Glomerular visceral epithelial cell (primary cell): ENCODE results near the gene TBCK.

ENCODE experiments used
- DNase-seq: peaks from one replicate; pipeline ENCODE4 v3.0.0-alpha.2; 2016; ENCODE audit errors: extremely low spot score

TBCK gene

DNA sequence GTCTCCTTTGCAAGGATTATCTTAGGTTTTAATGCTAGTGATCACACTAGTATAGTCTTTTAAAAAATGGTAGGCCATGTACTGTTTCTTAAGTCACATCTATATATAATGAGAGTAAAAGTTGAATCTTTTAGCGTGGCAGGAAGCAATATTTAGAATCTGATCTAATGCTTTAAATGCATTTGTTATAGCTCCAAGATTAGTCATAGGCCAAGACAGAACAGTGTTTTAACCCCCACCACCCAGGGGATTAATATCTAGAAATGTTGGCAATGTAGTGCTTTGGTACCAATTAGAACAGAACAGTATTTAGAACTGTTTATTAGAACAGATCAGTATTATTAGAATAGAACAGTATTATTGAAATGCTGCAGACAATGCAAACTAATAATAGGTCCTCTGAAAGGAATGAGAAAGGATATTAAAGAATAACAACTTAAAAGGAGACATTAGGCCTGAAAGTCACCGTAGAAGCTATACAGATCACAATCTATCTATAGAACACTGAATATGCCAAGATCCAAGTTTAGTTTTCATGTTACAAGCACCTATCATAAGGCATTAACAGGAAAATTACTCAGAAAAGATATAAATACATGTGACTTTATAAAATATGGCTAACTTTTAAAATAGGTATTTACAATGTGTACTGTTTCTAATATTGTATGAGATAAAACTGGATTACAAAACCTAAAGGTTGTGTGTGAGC is 274.6 kb downstream of the TBCK start:
- DNase-seq: no peak

DNA sequence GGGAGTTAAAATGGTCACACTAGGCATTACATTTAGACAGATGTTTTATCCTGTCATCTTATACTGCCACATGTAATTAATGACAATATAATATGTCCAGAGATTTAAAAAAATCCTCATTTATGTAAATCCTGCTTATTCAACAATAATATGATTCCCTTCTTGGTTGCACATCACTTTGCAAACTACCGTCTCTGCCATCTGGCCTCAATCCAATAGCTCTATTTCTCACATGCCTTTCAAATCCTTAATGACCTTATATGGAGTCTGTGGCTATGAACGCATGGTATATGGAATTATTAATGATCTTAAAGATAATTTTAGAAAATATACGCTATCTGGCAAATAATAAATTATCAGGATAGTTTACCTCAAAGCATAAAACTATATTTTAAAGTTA is 276.2 kb downstream of the TBCK start:
- DNase-seq: no peak

DNA sequence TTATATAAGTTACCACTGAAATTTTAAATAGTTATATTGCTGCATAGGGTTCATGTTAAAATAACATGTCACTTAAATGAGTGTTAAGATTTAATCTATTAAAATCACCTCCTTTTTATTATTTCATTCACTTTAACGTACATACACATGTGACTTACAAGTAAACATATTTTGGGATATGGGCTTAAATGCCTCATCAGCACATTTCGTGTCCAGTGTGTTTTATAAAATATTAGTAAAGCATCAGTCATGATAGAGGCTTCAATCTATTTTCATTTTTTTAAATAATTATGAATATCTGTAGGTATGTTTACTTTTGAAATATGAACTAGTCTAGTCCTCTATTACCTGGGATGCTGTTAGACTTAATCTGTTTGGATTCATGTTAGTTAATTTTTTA is 277.1 kb downstream of the TBCK start:
- no peak for DNase-seq

DNA sequence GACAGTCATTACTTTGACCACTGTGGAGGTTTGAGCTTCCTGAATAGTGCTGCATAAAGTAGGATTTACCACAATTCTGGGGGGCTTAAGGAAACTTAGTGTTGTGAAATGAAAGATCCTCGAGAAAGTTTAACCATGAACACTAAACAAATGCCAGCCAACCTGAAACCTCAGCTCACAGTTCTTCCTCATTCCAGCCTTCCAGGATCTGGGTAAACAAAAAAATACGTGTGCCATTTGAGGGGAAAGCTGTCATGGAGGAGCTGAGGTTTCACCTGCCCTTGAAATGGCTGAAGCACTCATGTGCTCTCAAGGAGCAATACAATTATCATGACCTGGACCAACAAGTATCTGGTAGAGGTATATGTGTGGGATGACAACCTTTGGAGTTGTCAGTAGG is 278.0 kb downstream of the TBCK start:
- no peak for DNase-seq

DNA sequence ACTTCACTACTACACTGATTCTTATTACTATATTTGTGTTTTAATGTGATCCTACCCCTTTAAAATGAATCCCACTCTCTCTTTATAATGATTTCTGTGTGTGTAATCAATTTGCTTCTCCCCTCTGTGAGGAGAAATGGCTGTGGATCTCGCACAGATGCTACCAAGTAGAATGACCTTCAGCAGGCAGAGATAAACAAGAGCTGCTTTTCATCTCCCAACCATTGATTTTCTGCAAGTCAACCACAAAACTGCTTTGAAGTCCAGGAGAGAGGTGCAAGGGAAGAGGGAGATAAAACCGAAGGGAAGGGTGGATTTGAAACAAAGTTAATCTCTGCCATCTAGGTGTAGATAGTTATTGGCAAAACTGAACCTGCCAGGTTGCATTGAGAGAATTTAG is 279.2 kb downstream of the TBCK start:
- no peak for DNase-seq

DNA sequence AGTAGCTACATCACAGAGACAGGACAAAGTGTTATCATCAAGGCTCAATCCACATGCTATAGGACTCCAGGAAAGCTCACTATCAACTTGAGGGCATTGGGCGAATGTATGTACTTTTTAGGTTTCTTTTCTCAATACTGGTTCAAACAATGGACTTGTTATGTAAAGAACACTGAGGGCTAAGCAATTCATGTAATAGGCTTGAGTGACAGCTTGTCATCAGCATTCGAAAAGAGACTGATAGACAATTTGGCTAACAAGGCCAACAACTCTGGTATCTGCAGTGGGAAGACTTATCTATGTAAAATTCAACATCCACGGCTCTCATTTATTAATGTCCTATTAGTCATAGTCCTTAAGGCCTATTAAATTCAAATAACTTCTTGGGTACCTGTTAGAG is 279.7 kb downstream of the TBCK start:
- DNase-seq: no peak

DNA sequence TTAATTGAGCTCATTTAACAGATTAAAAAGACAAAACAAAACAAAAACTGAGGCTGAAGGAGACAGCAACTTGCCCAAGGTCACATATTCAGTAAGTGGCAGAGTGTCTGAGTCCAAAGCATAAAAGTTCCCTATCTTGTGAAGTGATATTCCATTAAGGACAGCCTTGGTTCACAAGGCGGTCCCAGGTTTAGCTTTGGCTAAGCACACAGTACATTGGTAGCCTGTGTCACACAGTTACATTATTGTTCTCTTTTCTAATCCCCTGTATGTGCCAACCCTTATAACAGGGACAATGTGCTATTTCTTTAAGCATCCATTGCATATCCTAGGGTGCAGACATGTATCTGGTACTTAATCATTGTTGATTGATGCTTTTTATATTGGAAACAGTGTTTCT is 280.8 kb downstream of the TBCK start:
- DNase-seq: no peak

DNA sequence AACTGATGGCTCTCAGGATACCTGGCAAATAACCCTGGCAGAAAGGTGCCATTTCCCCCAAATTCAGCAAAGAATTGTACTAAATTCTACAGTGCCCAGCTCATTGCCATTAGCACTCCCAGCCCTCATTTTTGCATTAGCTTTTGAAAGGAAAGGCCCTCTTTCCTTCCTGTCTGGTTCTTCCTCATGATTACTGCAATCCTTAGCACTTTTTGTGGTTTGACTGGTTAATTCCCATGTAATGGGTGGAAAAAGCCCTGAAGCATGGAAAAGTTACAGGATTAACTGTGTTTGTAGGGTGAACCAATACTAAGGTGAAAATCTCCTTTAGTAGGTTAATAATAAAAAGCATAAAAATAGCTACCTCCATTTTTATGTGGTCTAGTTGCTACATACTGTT is 281.3 kb downstream of the TBCK start:
- DNase-seq: peak; percentile 43

DNA sequence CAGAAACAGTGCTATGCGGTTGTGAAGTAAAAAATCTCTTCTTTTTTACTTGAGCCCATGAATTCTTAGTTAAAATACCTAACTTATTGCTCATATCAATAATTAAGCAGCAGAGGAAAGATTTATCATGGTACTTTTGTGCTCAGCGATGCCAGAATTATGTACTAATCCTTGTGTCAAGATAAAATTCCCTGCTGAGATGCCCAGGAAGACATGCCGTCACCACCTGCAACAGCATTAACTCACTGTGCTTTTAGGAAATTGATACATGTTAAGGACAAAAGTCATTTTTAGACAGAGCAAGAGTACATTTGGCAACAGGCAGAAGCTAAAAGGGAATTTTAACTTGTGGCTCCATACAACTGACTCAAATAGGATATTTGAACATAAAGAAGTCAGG is 281.8 kb downstream of the TBCK start:
- DNase-seq: peak; percentile 56

DNA sequence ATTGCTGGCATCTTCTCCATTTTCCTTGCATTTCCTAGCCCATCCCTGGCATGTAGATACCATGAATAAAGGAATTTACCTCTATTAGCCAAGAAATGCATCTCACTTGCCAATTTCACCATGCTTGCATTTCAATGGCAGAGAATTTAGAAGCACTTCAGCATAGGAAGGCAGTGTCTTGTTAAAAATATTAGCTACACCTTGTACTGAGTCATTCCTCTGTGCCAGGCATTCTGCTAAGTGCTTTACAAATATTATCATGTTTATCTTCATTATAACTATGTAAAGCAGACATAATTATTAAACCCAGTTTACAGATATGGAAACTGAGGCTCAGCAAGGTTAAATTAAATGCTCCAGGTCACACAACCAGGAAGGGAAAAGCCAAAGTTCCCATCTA is 282.5 kb downstream of the TBCK start:
- no peak for DNase-seq

DNA sequence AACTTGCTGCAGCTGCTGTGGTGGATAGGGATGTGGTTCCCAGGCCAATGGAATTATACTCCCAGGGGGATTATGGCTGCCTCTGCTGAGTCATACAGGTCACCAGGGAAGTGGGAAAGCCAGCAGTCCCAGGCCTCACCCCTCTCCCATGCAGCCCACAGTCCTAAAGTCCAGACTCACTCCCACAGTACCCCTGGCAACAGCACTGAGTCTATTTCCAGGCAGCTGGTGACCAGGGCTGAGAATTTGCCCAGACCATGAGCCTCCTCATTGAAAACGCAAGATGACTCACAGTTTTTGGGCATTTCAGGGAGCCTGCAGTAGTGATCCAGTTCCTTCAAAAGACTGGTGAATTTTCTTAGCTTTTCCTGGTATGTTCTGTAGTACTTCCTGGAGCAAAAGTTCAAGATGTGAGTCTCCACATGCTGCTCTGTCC is 283.1 kb downstream of the TBCK start:
- DNase-seq: peak; percentile 87

DNA sequence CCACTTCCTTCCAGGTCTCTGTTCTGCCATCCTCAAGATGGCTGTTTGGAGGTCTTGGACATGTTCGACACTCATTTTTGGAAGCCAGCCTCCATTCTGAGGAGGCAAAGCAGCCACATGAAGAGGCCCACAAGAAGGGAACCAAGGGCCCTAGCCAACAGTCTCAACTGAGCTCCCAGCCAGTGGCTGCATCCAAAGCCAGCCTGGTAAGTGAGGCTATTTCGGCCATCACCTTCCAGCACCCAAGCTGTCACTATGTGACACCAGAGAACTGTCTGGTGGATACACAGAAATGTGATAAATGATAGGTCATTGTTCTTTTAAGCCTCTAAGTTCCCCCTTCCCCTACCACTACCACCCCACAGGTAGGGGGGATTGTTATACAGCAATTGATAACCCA is 293.6 kb downstream of the TBCK start:
- no peak for DNase-seq

DNA sequence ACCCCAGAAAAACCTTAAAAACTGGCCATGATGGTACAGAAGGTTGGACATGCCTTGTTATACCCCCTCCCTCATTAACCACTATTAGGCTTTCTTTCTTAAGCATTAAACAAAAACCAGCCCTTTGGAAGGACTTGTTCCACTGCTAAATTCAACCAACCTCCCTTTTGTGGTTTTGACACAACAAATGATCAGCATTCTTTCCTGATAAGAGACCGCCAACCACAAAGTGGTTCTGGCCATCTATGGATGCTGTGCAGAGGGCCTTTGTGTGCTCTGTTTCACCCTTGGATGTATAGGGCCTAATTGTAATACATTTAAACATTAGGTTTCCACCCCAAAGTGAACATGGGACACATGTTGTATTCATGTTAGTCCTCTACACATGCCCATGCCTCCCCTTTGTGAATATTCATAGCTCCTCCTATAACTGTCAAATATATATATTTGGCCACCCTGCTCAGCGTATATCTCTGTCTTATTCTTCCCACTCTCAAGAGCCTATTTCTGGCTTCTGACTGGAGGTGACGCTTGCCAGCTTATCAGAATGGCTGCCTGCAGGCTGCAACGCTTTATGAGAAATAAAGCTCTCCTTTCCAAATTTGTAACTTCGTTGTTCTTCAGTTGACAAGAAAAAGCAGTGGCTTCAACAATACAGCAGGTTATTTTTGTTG is 294.1 kb downstream of the TBCK start:
- DNase-seq: no peak

DNA sequence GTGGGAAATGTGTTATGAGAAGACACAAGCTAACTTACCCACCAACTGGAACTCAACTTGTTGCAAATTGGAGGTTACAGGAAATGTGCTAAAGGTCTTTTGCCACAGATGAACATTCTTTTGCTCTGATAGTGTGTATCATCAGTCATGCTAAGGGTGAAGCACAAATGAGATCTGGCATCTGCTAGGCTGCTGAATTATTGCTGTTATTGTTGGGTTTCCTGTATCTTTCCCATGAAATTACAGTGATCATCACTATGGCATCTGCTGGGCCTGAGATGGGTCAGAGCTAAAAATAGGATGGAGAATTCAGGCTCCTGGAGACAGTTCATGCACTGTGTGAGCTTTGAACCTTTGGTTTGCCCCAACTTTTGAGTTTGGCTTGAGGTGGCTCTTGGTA is 296.2 kb downstream of the TBCK start:
- DNase-seq: peak; percentile 24

DNA sequence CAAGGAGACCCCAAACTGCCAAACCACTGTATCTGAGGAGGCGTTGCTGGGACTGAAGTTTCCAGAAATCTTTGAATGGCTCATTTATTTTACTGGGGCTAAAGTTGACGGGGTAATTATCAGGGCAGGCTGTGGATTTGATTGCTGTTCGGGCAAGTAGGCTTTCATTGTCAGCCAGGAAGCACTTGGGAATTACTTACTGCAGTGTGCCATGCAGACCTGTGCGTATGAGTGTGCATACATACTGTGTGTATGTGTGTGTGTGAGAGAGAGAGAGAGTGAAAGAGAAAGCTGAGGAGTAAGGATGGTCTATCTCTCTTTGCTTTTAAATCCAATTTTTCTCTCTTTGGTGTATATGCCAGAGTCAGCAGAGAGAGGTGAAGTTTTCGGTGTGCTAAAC is 298.0 kb downstream of the TBCK start:
- no peak for DNase-seq

DNA sequence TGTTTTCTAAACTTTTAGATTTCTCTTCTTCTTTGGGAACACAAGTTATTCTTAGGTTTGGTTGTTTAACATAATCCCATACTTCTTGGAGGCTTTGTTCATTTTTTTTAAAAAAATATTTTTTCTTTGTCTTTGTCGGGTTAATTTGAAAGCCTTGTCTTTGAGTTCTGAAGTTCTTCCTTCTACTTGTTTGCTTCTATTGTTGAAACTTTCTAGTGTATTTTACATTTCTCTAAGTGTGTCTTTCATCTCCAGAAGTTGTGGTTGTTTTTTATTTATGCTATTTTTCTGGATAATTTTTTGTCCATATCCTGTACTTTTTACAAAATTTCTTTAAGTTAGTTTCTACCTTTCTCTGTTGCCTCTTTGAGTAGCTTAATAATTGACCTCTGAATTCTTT is 304.6 kb downstream of the TBCK start:
- no peak for DNase-seq

DNA sequence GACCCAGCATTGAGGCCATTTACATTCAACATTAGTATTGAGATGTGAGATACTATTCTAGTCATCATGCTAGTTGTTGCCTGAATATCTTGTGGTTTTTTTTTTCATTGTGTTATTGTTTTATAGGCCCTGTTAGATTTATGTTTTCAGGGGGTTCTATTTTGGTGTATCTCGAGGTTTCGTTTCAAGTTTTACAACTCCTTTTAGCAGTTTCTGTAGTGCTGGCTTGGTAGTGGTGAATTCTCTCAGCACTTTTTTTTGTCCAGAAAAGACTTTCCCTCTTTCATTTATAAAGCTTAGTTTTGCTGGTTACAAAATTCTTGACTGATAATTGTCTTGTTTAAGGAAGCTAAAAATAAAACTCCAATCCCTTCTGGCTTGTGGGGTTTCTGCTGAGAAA is 305.2 kb downstream of the TBCK start:
- no peak for DNase-seq

DNA sequence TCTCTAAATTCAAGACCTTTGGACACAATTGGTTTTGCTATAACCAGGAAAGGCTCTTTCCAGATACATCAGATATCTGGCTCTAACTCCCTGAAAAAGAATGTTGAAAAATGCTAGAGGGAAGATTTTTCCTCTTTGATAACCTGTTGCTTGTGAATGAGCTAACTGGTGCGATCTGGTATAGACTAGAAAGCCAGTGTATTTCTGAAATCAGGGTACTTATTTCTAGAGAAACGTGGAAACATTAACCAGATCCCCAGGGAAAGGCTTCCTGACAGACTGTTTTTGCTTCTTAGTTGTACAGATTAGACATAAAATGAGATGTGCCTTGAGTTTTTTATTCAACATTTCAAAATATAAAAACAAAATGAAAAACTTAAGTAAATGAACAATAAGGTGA is 313.0 kb downstream of the TBCK start:
- DNase-seq: no peak

DNA sequence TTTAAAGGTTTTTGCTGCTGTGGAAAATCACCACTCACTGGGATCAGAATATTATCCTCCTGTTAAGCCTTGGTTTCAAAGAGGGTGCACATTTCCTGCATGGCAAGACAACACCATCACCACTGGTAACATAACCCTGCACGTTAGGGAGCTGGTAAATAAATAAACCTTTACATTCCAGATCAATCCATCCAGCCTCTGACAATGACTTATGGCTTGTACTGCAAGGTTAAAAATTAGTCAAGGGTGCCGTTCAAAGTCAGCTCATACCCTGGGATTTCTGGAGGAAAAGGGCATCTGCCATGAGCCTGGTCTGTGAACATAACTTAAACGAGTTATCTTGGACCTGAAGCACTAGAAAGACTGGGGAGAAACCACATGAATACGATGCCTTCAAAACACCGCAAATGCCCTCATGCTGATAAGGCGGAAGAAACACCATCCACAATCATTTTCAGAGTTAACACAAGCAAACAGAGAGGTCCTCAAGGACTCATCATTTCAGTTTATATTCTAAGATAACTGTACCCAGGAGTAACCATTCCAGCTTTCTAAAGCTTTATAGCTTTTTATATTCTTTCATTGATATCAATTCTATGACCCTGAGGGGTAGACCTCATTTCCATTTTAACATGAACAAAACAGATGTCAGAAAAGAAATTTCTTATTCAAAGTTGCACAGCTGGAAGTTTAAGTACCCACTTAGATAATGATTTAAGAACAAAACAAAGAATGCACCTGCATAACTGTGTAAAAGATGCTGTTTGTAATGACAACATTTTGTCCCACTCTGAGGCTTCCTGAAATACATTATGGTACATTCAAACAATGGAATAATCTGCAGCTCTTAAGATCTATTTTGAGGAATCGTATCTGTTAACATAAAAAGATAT is 317.6 kb downstream of the TBCK start:
- DNase-seq: peak; percentile 72

DNA sequence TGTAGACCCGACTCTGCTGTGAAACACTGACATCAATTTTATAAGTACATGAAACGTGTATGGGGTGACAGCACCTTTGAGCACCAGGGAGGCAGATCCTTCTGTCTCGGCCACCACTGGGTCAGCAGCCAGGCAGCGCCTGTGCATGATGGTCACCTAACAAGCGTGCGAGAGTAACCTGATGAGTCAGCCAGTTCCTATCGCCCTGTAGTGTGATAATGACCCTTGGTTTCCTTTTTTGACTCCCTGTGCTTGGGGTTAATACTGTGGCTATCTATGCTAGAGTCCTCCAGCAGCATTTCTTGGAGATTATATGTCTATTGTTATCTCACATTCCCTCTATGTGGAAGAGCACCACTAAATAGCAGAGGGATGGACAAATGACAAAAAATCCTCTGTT is 319.2 kb downstream of the TBCK start:
- DNase-seq: peak; percentile 48

DNA sequence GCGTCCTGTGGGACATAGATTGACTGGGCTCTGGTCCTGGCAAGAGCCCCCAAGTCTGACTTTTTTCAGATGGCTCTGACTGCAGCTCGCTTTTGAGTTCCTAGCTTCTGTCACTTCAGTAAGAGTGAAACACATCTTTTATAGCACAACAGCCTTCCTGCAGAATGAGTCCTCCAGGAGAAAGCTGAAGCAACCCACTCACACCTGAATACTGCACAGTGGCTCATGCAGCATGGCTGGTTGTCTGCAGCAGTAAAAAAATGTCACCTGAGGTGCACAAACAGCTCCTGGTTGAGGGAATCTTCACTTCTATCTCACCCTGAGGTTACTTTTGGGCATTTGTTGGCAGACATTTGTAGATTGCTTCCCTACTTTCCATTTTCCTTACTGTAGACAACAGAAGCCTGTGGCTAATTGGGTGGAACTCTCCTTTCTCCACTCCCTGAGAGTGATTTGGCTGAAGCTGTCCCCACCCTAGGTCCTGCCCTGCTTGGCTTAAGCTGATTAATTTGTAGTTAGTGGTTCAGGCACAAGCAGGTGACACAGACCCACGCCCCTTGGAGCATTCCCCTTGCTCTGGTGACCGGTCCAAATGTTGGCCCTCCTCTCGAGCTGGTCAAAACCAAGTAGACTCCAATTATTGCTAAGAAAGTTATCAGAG is 321.0 kb downstream of the TBCK start:
- no peak for DNase-seq

DNA sequence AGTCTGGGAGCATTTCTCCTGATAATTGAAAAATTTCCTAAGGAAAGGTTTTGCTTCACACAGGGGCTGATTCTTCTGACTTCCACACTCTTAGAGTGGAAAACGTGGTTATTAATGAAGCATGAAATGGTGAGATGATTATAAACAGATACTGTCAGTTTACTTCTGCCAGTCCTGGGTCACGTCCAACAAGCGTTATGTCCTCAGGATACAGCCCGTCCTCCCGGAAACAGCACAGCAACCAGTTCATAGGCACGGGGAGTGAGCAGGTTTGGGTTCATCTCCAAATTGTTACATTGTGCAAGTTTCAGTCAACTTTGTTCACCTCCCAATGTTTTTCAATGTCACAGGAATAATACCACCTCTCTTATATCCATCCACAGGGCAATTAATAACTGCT is 321.9 kb downstream of the TBCK start:
- DNase-seq: no peak
